ENCODE measurements around the gene CEBPZ. TPM values are rescaled to one million over a fixed set of nuclear protein-coding genes. Genes with fewer than 3 reads are reported as not detected.

Gene CEBPZ
- total RNA-seq, 1 experiment from 2014 or later, result 146 TPM

DNA sequence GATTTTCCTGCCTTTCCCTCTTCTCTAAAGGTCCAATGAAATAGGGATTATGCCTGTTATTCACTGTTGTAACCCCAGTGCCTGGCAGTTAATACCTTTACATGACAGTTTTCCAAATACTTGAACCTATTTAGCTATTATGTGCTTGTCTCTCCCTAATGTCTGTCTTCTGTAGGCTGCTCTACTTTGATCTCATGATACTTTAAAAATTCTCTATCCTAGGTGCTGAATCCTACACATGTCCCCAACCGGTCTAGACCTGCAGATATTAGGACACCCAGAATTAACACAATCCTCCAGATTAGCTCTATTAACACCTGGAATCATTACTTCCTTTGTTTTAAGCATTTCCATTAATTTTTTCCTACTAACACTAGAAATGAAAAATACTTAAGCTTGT is 7.3 kb downstream of the CEBPZ start:
- DNase-seq (ENCODE audit: low spot score) (no peak), ATAC-seq (no peak)
- Mint-ChIP-seq H3K4me1 (peaks cover 57% of the 10 kb centered on the region), H3K4me3 (peak overlapping the region; percentile 54), H3K36me3 (peaks cover 75% of the 10 kb centered on the region), H3K27ac (peak overlapping the region; percentile 28), H3K9me3 (no peaks in the 10 kb centered on the region), H3K27me3 (ENCODE audit: low read depth) (no peaks in the 10 kb centered on the region)
- POLR2A ChIA-PET, result no interaction called here
- TF ChIP-seq PREB (CRISPR knock-in tag; IDR thresholded peaks at IDR 0.05; ENCODE audit: borderline replicate concordance), result no peak
- TF ChIP-seq ZNF416 (CRISPR knock-in tag; IDR thresholded peaks at IDR 0.05), result no peak
- no peak for TF ChIP-seq ESRRA (CRISPR knock-in tag; IDR thresholded peaks at IDR 0.05; ENCODE audit: borderline replicate concordance)
- no peak for TF ChIP-seq PRRX2 (CRISPR knock-in tag; IDR thresholded peaks at IDR 0.05)
- no peak for TF ChIP-seq ZNF232 (CRISPR knock-in tag; IDR thresholded peaks at IDR 0.05)
- no peak for TF ChIP-seq NR1H2 (CRISPR knock-in tag; IDR thresholded peaks at IDR 0.05)
- no peak for TF ChIP-seq ATF1 (CRISPR knock-in tag; IDR thresholded peaks at IDR 0.05)
- no peak for TF ChIP-seq E2F1 (CRISPR knock-in tag; IDR thresholded peaks at IDR 0.05)
- CTCF ChIA-PET, result no interaction called here

DNA sequence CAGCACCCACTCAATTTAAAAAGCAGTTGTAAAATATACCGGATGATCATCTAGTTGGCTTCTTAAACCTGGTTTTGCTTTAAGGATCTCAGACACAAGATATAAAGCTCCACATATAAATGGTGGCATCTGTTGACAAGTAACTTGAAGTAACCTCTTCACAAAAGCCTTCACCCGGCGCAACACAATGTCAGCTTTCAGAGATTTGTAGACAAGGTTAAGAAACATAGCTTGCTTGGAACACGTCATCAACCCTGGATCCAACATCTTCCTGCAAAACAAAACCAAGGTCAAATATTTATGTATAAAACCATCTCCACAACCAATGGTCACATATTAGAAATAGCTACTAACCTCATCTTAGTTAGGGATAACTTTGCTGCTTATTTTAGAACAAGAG is 8.3 kb downstream of the CEBPZ start:
- peaks cover 48% of the 10 kb centered on the region for H3K4me1 Mint-ChIP-seq
- H3K36me3 Mint-ChIP-seq, result peaks cover 80% of the 10 kb centered on the region
- no peak overlapping the region for H3K4me3 Mint-ChIP-seq
- no peaks in the 10 kb centered on the region for H3K27me3 Mint-ChIP-seq (ENCODE audit: low read depth)
- ATAC-seq (no peak), DNase-seq (ENCODE audit: low spot score) (no peak)
- ChIA-PET CTCF (interaction anchor here (1.0 kb wide), 1 partner anchor 9 kb away, joined by 3 read pairs; the partner anchor contains the start of gene NDUFAF7), POLR2A (no interaction called here)
- peak overlapping the region; percentile 46 for H3K27ac Mint-ChIP-seq
- H3K9me3 Mint-ChIP-seq, result peaks cover 3% of the 10 kb centered on the region; the same call in 1 of the 2 replicates
- TF ChIP-seq SMAD3 (CRISPR knock-in tag; IDR thresholded peaks at IDR 0.05; ENCODE audit: borderline replicate concordance), result no peak
- no peak for TF ChIP-seq CTCF (IDR thresholded peaks at IDR 0.05)
- TF ChIP-seq, protein P1, sequence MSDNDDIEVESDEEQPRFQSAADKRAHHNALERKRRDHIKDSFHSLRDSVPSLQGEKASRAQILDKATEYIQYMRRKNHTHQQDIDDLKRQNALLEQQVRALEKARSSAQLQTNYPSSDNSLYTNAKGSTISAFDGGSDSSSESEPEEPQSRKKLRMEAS (CRISPR knock-in tag; IDR thresholded peaks at IDR 0.05), result no peak
- TF ChIP-seq FOXK1 (CRISPR knock-in tag; IDR thresholded peaks at IDR 0.05), result no peak
- TF ChIP-seq ZNF416 (CRISPR knock-in tag; IDR thresholded peaks at IDR 0.05), result no peak
- no peak for TF ChIP-seq ESRRA (CRISPR knock-in tag; IDR thresholded peaks at IDR 0.05; ENCODE audit: borderline replicate concordance)
- no peak for TF ChIP-seq RORB (CRISPR knock-in tag; IDR thresholded peaks at IDR 0.05)

DNA sequence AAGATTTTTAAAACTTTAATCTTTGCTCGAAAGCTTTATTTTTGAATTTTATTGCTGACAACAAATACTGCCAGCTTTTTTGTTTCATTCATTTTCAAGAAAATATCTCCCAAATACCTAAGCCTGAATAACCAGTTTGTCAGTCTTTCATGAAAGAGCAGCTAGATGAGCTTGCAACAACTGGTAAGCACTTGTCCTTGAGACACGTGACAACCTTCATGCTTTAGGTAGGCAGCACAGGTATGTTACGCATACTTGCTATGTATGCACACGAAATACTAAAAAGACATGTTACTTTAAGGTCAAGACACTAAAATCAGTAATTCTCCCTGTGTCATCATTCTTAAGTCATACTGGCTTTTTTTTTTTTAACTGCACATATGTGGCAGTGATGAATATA is 12.3 kb downstream of the CEBPZ start:
- peaks cover 19% of the 10 kb centered on the region for H3K4me1 Mint-ChIP-seq
- no peak overlapping the region for H3K4me3 Mint-ChIP-seq
- H3K9me3 Mint-ChIP-seq, result peaks cover 3% of the 10 kb centered on the region; the same call in 1 of the 2 replicates
- peaks cover 91% of the 10 kb centered on the region for H3K36me3 Mint-ChIP-seq
- DNase-seq (ENCODE audit: low spot score) (no peak), ATAC-seq (no peak)
- ChIA-PET POLR2A (no interaction called here), CTCF (no interaction called here)
- H3K27me3 Mint-ChIP-seq (ENCODE audit: low read depth), result no peaks in the 10 kb centered on the region
- TF ChIP-seq AR (CRISPR knock-in tag; IDR thresholded peaks at IDR 0.05) (no peak), ZNF317 (CRISPR knock-in tag; IDR thresholded peaks at IDR 0.05; ENCODE audit: borderline replicate concordance, low read depth) (no peak), FOXJ3 (CRISPR knock-in tag; IDR thresholded peaks at IDR 0.05; ENCODE audit: borderline replicate concordance) (no peak)
- H3K27ac Mint-ChIP-seq, result peak overlapping the region; percentile 33
